ENCODE results near the gene ABCB7.
"Not testable (repeated sequence)": the region's sequence is repeated elsewhere in the genome, so short reads cannot be mapped to it uniquely, and the experiment has no call there.

The ABCB7 gene
- total RNA-seq = 24.1 to 45.2 (median 41.5) reads per million in 9 experiments

DNA sequence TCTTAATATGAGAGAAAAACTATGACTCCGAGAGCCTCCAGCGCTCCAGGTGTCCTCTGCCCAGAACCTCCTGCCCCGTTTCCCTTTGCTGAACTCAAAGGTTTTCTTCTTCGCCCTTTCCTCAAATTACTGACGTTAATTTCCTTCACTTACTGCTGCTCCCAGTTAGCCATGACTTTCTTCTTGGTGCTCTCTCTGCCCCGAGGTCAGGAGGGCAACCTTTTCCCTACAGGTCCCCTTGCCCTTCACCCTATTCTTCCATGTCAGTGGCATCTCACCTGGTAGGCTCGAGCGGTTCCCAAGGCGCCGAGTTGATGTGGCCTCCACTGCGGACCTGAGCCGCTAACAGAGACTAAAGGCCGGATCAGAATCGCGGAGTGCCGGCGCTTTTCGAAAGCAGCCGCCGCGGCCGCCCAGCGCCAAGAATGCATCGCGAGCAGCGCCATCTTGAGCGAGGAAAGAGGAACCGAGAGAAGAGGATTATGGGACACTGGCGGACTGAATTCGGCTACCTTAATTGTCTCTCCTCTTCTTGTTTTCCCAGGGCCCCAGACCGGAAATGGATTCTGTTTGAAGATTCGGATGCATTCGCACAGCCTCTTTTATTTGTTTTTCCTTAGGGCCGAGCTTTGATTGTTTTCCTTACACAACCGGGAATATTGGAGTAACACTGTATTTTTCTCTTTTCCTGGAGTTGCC lies at the start of gene ABCB7:
Gene ABCB7 (minus strand): TSS at position 457 of the 699 bp plus-strand sequence. CDS start 11 bp downstream, at position 446.
- Mint-ChIP-seq H3K27me3 (no peaks in the 10 kb centered on the region), H3K4me1 (ENCODE audit: low read depth in 2 of 2) (peaks cover 16 to 21% of the 10 kb centered on the region in 2 donors), H3K9me3 (no peaks in the 10 kb centered on the region), H3K4me3 (peak within 1 kb of the TSS; percentile 97 to 99), H3K36me3 (ENCODE audit: insufficient read depth) (peaks cover 16% of the 10 kb centered on the region), H3K27ac (peak within 1 kb of the TSS; percentile 97 to 98)
- ATAC-seq (replicated peaks) (peak; percentile 93), DNase-seq (peak; percentile 39 to 42 (median 41))

DNA sequence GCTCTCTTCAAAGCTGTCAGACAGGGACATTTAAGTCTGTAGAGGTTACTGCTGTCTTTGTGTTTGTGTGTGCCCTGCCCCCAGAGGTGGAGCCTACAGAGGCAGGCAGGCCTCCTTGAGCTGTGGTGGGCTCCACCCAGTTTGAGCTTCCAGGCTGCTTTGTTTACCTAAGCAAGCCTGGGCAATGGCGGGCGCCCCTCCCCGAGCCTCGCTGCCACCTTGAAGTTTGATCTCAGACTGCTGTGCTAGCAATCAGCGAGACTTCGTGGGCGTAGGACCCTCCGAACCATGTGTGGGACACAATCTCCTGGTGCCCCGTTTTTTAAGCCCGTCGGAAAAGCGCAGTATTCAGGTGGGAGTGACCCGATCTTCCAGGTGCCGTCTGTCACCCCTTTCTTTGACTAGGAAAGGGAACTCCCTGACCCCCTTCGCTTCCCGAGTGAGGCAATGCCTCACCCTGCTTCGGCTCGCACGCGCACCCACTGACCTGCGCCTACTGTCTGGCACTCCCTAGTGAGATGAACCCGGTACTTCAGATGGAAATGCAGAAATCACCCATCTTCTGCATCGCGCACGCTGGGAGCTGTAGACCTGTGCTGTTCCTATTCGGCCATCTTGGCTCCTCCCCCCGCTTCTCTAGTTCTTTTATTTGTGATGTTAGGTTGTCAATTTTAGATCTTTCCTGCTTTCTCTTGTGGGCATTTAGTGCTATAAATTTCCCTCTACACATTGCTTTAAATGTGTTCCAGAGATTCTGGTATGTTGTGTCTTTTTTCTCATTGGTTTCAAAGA lies 32.5 kb upstream of the ABCB7 start:
- not testable (repeated sequence) for DNase-seq; H3K27ac Mint-ChIP-seq; H3K4me1 Mint-ChIP-seq (ENCODE audit: low read depth in 2 of 2); H3K36me3 Mint-ChIP-seq (ENCODE audit: insufficient read depth); ATAC-seq (replicated peaks); H3K9me3 Mint-ChIP-seq; H3K4me3 Mint-ChIP-seq
- peaks cover 31% of the 10 kb centered on the region in 2 donors for H3K27me3 Mint-ChIP-seq

DNA sequence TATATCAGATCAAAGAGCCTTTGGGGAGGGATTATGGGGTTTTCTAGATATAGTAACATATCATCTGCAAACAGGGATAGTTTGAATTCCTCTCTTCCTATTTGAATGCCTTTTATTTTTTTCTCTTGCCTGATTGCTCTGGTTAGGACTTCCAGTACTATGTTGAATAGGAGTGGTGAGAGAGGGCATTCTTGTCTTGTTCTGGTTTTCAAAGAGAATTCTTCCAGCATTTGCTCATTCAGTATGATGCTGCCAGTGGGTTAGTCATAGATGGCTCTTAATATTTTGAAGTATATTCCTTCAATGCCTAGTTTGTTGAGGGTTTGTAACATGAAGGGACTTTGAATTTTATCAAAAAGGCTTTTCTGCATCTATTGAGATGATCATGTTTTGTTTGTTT lies 25.6 kb upstream of the ABCB7 start:
- ATAC-seq (replicated peaks) (no peak), DNase-seq (no peak)
- Mint-ChIP-seq H3K27ac (no peak overlapping the region), H3K4me1 (ENCODE audit: low read depth in 2 of 2) (no peaks in the 10 kb centered on the region), H3K4me3 (no peak overlapping the region), H3K27me3 (no peaks in the 10 kb centered on the region), H3K9me3 (no peaks in the 10 kb centered on the region), H3K36me3 (ENCODE audit: insufficient read depth) (no peaks in the 10 kb centered on the region)

DNA sequence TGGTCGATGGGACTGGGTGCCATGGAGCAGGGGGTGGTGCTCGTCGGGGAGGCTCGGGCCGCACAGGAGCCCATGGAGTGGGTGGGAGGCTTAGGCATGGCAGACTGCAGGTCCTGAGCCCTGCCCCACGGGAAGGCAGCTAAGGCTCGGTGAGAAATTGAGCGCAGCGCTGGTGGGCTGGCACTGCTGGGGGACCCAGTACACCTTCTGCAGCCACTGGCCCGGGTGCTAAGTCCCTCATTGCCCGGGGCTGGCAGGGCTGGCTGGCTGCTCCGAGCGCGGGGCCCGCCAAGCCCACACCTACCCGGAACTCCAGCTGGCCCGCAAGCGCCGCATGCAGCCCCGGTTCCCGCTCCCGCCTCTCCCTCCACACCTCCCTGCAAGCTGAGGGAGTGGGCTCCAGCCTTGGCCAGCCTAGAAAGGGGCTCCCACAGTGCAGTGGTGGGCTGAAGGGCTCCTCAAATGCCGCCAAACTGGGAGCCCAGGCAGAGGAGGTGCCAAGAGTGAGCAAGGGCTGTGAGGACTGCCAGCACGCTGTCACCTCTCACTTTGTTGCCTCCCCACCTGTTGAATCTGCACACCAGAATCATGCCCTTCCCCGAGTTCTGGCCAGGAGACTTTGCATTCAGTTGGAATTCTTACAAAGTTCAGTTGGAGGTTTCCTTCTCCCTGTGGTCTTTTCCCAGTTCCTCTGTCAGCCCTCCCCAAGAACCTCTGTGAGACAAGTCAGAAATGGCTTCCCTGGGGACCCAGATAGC lies 23.6 kb upstream of the ABCB7 start:
- H3K4me3 Mint-ChIP-seq = not testable (repeated sequence)

DNA sequence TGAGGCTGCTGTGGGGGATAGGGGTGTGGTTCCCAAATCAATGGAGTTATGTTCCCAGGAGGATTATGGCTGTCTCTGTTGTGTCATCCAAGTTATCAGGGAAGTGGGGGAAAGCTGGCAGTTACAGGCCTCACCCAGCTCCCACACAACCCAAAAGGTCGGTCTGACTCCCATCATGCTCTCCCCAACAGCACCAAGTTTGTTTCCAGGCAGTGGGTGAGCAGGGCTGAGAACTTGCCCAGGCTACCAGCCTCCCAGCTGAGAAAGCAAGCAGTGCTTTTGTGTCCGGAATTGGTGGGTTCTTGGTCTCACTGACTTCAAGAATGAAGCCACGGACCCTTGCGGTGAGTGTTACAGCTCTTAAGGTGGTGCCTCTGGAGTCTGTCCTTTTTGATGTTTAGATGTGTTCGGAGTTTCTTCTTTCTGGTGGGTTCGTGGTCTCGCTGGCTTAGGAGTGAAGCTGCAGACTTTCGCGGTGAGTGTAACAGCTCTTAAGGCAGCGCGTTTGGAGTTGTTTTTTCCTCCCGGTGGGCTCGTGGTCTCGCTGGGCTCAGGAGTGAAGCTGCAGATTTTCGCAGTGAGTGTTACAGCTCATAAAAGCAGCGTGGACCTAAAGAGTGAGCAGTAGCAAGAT lies 16.3 kb upstream of the ABCB7 start:
- not testable (repeated sequence) for ATAC-seq (replicated peaks)

More for the DNA sequence above, 23.6 kb upstream of the ABCB7 start:
- H3K27ac Mint-ChIP-seq; H3K27me3 Mint-ChIP-seq; DNase-seq; ATAC-seq (replicated peaks); H3K9me3 Mint-ChIP-seq; H3K4me1 Mint-ChIP-seq (ENCODE audit: low read depth in 2 of 2); H3K36me3 Mint-ChIP-seq (ENCODE audit: insufficient read depth): not testable (repeated sequence)

DNA sequence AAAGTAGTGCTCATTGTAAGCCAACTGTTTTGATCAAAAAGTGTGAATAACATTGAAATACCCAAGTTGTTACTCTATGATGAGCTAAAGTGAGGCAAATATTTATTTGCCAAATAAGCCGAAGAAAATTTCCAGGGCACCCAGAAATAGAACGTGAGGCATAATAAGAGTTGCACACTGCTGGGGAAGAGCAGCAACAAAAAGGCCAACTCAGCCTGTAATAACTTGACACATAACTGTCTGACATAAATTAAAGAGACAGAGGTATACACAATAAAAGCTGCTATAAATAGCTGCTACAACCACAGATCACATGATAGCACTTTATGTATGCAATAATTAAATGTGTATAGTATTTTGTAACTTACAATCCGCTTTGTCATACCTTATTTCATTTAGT lies 2.0 kb upstream of the ABCB7 start:
- ATAC-seq (replicated peaks) (no peak), DNase-seq (no peak)
- Mint-ChIP-seq H3K9me3 (no peaks in the 10 kb centered on the region), H3K27me3 (no peaks in the 10 kb centered on the region), H3K36me3 (ENCODE audit: insufficient read depth) (peaks cover 14% of the 10 kb centered on the region), H3K4me3 (no peak overlapping the region), H3K4me1 (ENCODE audit: low read depth in 2 of 2) (peaks cover 7 to 18% of the 10 kb centered on the region in 2 donors), H3K27ac (no peak overlapping the region)

More for the DNA sequence above, 16.3 kb upstream of the ABCB7 start:
- H3K4me1 Mint-ChIP-seq (ENCODE audit: low read depth in 2 of 2); H3K36me3 Mint-ChIP-seq (ENCODE audit: insufficient read depth); DNase-seq; H3K27ac Mint-ChIP-seq; H3K9me3 Mint-ChIP-seq: not testable (repeated sequence)
- Mint-ChIP-seq H3K4me3 (peak overlapping the region in 1 of 2 donors; percentile 48), H3K27me3 (peaks cover 8 to 17% of the 10 kb centered on the region in 2 donors)

DNA sequence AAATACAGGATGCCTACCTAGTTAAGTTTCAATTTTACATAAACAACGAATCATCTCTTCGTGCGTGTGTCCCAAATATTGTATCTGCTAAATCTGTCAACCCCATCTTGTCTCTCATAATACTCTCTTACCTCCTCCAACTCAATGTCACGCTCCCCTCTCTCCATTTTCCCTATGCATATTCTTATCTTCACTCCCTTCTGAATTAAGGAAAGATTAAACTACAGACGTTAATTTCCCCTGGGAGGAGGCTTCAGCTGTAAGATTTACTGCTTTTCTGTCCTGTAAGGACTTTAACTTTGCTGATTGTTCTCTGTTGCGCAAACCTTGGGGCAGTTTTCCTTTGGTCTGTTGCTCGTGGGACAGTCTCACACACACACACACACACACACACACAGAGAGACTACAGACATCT lies 455 bp upstream of the ABCB7 start:
- peak overlapping the region; percentile 97 to 98 for H3K27ac Mint-ChIP-seq
- DNase-seq (no peak), ATAC-seq (replicated peaks) (peak; percentile 31)

DNA sequence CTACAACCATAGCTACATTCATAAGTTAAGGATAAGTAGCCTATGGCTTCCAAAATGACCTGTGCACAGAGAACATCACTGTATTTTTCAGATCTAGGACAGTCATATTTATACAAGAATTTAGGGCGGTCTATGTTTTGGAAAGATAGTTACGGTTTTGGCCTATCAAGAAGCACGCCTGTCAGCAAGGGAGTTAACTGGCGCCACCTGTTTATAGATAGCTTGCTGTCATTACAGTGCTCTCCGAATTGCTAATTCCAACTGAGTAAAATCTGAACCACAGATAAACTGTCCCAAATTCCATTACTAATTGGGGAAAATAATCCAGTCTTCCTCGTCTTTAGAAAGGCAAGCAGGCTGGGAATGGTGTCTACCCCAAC lies 646 bp downstream of the ABCB7 start:
- Mint-ChIP-seq H3K4me1 (ENCODE audit: low read depth in 2 of 2) (peaks cover 19 to 21% of the 10 kb centered on the region in 2 donors), H3K36me3 (ENCODE audit: insufficient read depth) (peaks cover 16% of the 10 kb centered on the region)
- peak; percentile 28 for ATAC-seq (replicated peaks)

More for the DNA sequence above, 455 bp upstream of the ABCB7 start:
- Mint-ChIP-seq H3K9me3 (no peaks in the 10 kb centered on the region), H3K27me3 (no peaks in the 10 kb centered on the region), H3K4me3 (peak overlapping the region; percentile 97 to 99), H3K36me3 (ENCODE audit: insufficient read depth) (peaks cover 16% of the 10 kb centered on the region), H3K4me1 (ENCODE audit: low read depth in 2 of 2) (peaks cover 11 to 21% of the 10 kb centered on the region in 2 donors)

DNA sequence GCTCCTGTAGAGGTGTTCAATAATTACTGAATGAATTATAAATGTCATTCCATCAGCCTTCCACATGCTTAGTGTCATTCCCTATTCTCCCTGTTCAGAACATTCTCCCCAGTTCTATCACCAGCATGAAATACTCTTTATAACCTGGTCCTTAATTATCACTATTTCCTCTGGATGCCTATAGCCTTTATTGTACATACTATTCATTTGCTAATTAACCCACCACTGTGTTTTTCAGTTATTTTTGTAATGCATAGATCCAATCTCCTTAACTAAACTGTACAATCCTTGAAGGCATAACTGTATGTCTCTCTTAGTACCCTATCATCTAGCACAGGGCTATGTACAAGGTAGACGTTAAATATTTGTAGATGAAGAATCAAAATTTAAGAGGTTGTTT lies 1.2 kb downstream of the ABCB7 start:
- no peak overlapping the region for H3K27ac Mint-ChIP-seq

More for the DNA sequence above, 646 bp downstream of the ABCB7 start:
- DNase-seq = no peak
- no peaks in the 10 kb centered on the region for H3K27me3 Mint-ChIP-seq
- peak overlapping the region; percentile 97 to 98 for H3K27ac Mint-ChIP-seq
- H3K4me3 Mint-ChIP-seq = peak overlapping the region; percentile 97 to 99
- no peaks in the 10 kb centered on the region for H3K9me3 Mint-ChIP-seq

DNA sequence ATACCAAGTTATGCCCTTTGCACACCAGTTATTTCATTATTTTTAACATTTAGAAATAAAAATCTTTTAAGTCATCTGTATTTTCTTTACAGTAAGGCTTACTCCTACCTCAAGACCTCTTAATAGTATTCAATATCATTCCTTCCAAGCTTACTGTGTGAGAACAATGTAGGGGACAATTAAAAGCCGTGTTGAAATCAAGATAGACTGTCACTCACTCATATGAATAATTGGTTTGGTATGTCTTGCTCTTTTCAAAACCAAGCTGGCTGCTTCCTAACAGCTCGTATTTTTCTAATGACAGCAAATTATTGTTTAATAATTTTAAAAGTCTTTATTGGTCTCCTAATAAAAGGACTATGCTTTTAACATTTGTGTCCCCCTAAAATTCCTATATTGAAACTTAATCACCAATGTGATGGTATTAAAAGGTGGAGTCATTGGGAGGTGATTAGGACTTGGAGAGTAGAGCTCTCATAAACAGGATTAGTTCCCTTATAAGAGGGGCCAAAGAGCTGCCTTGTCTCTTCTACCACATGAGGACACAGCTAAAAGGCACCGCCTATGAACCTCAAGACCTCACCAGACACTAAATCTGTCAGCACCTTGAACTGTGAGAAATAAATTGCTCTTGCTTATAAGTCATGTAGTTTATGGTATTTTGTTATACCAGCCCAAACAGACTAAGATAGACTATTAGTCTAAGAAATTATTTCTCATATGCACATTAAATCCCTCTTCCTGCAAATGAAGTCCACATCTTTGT lies 4.1 kb downstream of the ABCB7 start:
- no peak for DNase-seq
- Mint-ChIP-seq H3K27me3 (no peaks in the 10 kb centered on the region), H3K36me3 (ENCODE audit: insufficient read depth) (peaks cover 18% of the 10 kb centered on the region), H3K27ac (peak overlapping the region; percentile 66 to 84), H3K4me3 (no peak overlapping the region), H3K9me3 (peaks cover 0 to 2% of the 10 kb centered on the region in 2 donors), H3K4me1 (ENCODE audit: low read depth in 2 of 2) (peaks cover 24 to 29% of the 10 kb centered on the region in 2 donors)
- ATAC-seq (replicated peaks) = no peak

More for the DNA sequence above, 1.2 kb downstream of the ABCB7 start:
- Mint-ChIP-seq H3K4me1 (ENCODE audit: low read depth in 2 of 2) (peaks cover 22 to 24% of the 10 kb centered on the region in 2 donors), H3K4me3 (peak overlapping the region; percentile 97 to 99), H3K36me3 (ENCODE audit: insufficient read depth) (peaks cover 16% of the 10 kb centered on the region), H3K27me3 (no peaks in the 10 kb centered on the region), H3K9me3 (no peaks in the 10 kb centered on the region)
- DNase-seq (no peak), ATAC-seq (replicated peaks) (no peak)

DNA sequence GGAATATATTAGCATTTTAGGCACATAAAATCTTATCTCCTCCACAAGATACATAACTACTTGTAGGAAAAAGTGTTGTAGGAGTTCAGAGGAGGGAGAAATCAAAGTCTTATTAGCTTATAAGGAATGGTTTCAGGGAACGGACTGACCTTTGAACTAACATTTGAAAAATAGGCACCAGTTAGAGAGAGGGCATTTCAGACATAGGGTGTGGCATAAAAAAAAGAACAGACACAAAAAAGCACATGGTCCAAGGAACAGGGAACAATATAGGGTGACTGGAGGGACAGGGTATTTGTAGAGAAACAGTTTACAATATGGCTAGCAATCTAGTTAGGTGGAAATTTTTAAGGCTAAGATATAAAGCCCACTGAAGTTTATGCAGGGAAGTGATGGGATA lies 6.4 kb downstream of the ABCB7 start:
- no peak overlapping the region for H3K27ac Mint-ChIP-seq
- no peaks in the 10 kb centered on the region for H3K27me3 Mint-ChIP-seq
- H3K4me1 Mint-ChIP-seq (ENCODE audit: low read depth in 2 of 2) = peaks cover 21 to 45% of the 10 kb centered on the region in 2 donors
- no peak overlapping the region for H3K4me3 Mint-ChIP-seq
- H3K9me3 Mint-ChIP-seq = peaks cover 0 to 2% of the 10 kb centered on the region in 2 donors
- DNase-seq = no peak
- peaks cover 6% of the 10 kb centered on the region for H3K36me3 Mint-ChIP-seq (ENCODE audit: insufficient read depth)
- no peak for ATAC-seq (replicated peaks)

DNA sequence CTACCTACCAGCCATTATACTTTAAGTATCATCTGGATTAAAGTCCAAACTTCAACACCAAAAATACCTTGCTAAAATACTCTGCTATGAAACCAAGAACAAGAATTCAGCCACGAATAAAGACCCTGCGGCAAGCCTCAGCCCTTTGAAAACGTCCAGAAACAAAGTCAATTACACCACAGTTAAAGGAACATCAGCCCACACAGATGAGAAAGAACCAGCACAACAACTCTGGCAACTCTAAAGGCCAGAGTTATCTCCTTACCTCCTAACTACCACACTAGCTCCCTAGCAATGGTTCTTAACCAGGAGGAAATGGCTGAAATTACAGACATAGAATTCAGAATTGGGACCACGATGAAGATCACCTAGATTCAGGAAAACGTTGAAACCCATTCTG lies 23.4 kb downstream of the ABCB7 start:
- no peaks in the 10 kb centered on the region for H3K27me3 Mint-ChIP-seq
- peaks cover 19 to 31% of the 10 kb centered on the region in 2 donors for H3K4me1 Mint-ChIP-seq (ENCODE audit: low read depth in 2 of 2)
- no peaks in the 10 kb centered on the region for H3K9me3 Mint-ChIP-seq
- no peaks in the 10 kb centered on the region for H3K36me3 Mint-ChIP-seq (ENCODE audit: insufficient read depth)
- H3K27ac Mint-ChIP-seq = no peak overlapping the region
- ATAC-seq (replicated peaks) = no peak
- H3K4me3 Mint-ChIP-seq = no peak overlapping the region
- no peak for DNase-seq

Data from effector memory CD8-positive, alpha-beta T cell (primary cell).